Fibroblast of mammary gland (primary cell): Measurements from ENCODE around the gene BIK.
"Not testable (repeated sequence)": the region's sequence is repeated elsewhere in the genome, so short reads cannot be mapped to it uniquely, and the experiment has no call there.

Source experiments
- DNase-seq: peaks from one replicate; pipeline ENCODE4 v3.0.0-alpha.2; 2010; ENCODE audit warnings: low read depth
- H3K4me3 ChIP-seq: 2 replicates; pipeline ENCODE4 v1.5.1; 2011; ENCODE audit warnings: low read depth, mild to moderate bottlenecking, low read length, moderate library complexity; ENCODE audit not compliant: control insufficient read depth
- CTCF ChIP-seq: conservative IDR thresholded peaks from 2 replicates; pipeline ENCODE4 v1.5.1; 2011; ENCODE audit warnings: low read depth, low read length, inconsistent platforms; ENCODE audit not compliant: control insufficient read depth, insufficient read depth

Gene BIK

GRCh38 chr22:43134553-43134952, 24.0 kb downstream of the BIK start:
- no peak for TF ChIP-seq CTCF
- no peak overlapping the region for H3K4me3 ChIP-seq
- DNase-seq, result no peak

GRCh38 chr22:43135565-43135964, 25.0 kb downstream of the BIK start:
- no peak for DNase-seq
- H3K4me3 ChIP-seq, result no peak overlapping the region
- TF ChIP-seq CTCF, result no peak

- peak; percentile 34 for DNase-seq
- H3K4me3 ChIP-seq, result no peak overlapping the region
- peak; percentile 62 for TF ChIP-seq CTCF
Observed at GRCh38 chr22:43136255-43136654, 25.7 kb downstream of the BIK start.

- no peak overlapping the region for H3K4me3 ChIP-seq
- no peak for TF ChIP-seq CTCF
- DNase-seq, result no peak
Observed at GRCh38 chr22:43136801-43137200, 26.3 kb downstream of the BIK start.

- peak within 1 kb of the TSS; percentile 78 for H3K4me3 ChIP-seq
- peak; percentile 61 for DNase-seq
- TF ChIP-seq CTCF, result no peak
Observed at GRCh38 chr22:43142880-43143562, 32.5 kb downstream of the BIK start, which contains the start of gene MCAT. Gene MCAT (minus strand): TSS chr22:43143398. CDS start chr22:43143348, 50 bp downstream.

- TF ChIP-seq CTCF, result no peak
- H3K4me3 ChIP-seq, result no peak overlapping the region
- no peak for DNase-seq
Observed at GRCh38 chr22:43144949-43145348, 34.4 kb downstream of the BIK start.

- DNase-seq, H3K4me3 ChIP-seq: not testable (repeated sequence)
Observed at GRCh38 chr22:43145371-43145770, 34.8 kb downstream of the BIK start.

GRCh38 chr22:43146332-43146731, 35.8 kb downstream of the BIK start:
- H3K4me3 ChIP-seq, result not testable (repeated sequence)

More at GRCh38 chr22:43146332-43146731, 35.8 kb downstream of the BIK start:
- not testable (repeated sequence) for DNase-seq
